RWPE1 (cell line): Measurements from ENCODE around the gene KDM3B.
"Not testable (repeated sequence)": the region's sequence is repeated elsewhere in the genome, so short reads cannot be mapped to it uniquely, and the experiment has no call there.

Source experiments
- CTCF ChIA-PET: fragments of 350-600 bp; sonication (Branson Sonifier 250); formaldehyde crosslinking; extraction: SDS; loops from one replicate; lab custom pipeline; 2021; lab: Yijun Ruan, JAX
- POLR2A ChIA-PET: fragments of 400-600 bp; formaldehyde crosslinking; extraction: SDS; loops from one replicate; lab custom pipeline; 2020; ENCODE audit warnings: antibody characterized with exemption; ENCODE audit not compliant: low non-redundant PET; lab: Yijun Ruan, JAX
- DNase-seq: peaks from one replicate; pipeline ENCODE4 v3.0.0; 2012; ENCODE audit warnings: low spot score
- H3K27ac ChIP-seq: fragments of 450-650 bp; 2 replicates; pipeline ENCODE4 v1.5.1; 2017
- TF ChIP-seq, protein P1 (sequence below): fragments of 450-650 bp; conservative IDR thresholded peaks from 2 replicates; pipeline ENCODE4 v1.5.1; 2017; ENCODE audit warnings: low read depth, mild to moderate bottlenecking

Gene KDM3B

GRCh38 chr5:138469540-138470321, 117.2 kb downstream of the KDM3B start:
- ChIA-PET POLR2A (interaction anchor here (0.6 to 2.5 kb wide), 4 partner anchors 23 to 35 kb away, joined by 3 to 8 read pairs (median 4); no protein-coding TSS in a partner anchor), CTCF (no interaction called here)
- H3K27ac ChIP-seq = peak overlapping the region; percentile 64
- peak; percentile 46 for DNase-seq
- TF ChIP-seq, protein P1, sequence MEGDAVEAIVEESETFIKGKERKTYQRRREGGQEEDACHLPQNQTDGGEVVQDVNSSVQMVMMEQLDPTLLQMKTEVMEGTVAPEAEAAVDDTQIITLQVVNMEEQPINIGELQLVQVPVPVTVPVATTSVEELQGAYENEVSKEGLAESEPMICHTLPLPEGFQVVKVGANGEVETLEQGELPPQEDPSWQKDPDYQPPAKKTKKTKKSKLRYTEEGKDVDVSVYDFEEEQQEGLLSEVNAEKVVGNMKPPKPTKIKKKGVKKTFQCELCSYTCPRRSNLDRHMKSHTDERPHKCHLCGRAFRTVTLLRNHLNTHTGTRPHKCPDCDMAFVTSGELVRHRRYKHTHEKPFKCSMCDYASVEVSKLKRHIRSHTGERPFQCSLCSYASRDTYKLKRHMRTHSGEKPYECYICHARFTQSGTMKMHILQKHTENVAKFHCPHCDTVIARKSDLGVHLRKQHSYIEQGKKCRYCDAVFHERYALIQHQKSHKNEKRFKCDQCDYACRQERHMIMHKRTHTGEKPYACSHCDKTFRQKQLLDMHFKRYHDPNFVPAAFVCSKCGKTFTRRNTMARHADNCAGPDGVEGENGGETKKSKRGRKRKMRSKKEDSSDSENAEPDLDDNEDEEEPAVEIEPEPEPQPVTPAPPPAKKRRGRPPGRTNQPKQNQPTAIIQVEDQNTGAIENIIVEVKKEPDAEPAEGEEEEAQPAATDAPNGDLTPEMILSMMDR = no peak

GRCh38 chr5:138470322-138471051, 118.0 kb downstream of the KDM3B start:
- H3K27ac ChIP-seq = peak overlapping the region; percentile 64
- TF ChIP-seq, protein P1 = no peak
- DNase-seq = peak; percentile 69
- ChIA-PET POLR2A (interaction anchor here (0.9 to 2.5 kb wide), 3 partner anchors 23 to 34 kb away, joined by 3 to 8 read pairs (median 3); no protein-coding TSS in a partner anchor), CTCF (interaction anchor here (1.4 kb wide), 1 partner anchor 34 kb away, joined by 7 read pairs; no protein-coding TSS in a partner anchor)

DNA sequence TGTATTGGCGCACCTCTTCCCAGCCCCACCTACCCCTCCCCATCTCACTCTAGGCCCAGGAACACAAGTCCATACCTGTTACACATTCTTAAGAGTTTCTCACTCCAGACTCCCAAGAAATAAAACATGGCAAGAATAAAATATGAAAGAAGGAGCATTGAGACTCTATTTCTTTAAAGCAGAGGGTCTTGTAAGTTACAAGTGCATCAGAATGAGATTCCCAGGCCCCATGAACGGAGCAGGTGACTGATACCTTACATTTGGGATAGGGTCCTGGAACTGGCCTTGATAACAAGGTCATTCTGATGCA, 118.5 kb downstream of the KDM3B start:
- H3K27ac ChIP-seq = peak overlapping the region; percentile 64
- POLR2A ChIA-PET = interaction anchor here (2.5 kb wide), 1 partner anchor 22 kb away, joined by 8 read pairs; no protein-coding TSS in a partner anchor
- CTCF ChIA-PET = interaction anchor here (1.4 kb wide), 1 partner anchor 33 kb away, joined by 7 read pairs; no protein-coding TSS in a partner anchor
- DNase-seq = peak; percentile 79
- TF ChIP-seq, protein P1 = no peak

DNA sequence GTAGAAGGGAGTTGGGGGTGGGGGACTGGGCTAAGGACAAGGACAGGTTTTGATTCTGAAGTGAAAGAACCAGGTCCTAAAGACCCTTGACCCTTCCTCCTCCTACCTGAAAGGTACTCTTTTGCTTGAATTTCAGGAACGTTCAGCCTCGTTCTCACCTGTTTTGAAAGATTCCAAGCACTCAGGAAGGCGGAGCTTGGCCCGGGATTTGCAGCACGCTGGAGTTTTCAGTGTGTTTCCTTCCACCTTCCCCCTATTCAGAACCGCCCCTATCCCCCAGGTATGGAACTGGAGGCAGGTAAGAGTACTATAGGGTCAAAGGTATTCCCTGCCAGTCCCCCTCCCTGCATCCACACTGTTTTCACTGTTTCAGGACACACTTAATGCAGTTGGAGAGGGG, 119.9 kb downstream of the KDM3B start:
- TF ChIP-seq, protein P1 = no peak
- no peak for DNase-seq
- ChIA-PET CTCF (interaction anchor here (0.7 to 1.4 kb wide), 2 partner anchors 31 to 32 kb away, joined by 4 to 7 read pairs; no protein-coding TSS in a partner anchor), POLR2A (no interaction called here)
- H3K27ac ChIP-seq = no peak overlapping the region

DNA sequence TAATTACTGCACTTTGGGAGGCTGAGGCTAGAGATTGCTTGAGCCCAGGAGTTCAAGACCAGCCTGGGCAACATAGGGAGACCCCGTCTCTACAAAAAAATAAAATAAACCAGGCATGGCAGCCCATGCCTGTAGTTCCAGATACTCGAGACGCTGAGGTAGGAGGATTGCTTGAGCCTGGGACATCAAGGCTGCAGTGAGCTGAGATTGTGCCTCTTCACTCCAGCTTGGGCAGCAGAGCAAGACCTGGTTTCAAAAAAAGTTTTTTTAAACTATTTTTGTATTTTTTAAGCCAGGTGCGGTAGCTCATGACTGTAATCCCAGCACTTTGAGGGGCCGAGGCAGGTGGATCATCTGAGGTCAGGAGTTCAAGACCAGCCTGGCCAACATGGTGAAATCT, 120.7 kb downstream of the KDM3B start:
- H3K27ac ChIP-seq, DNase-seq, POLR2A ChIA-PET: not testable (repeated sequence)
- CTCF ChIA-PET = interaction anchor here (0.9 to 1.1 kb wide), 3 partner anchors 8 to 31 kb away, joined by 3 to 4 read pairs (median 3); no protein-coding TSS in a partner anchor

GRCh38 chr5:138476918-138477317, 124.4 kb downstream of the KDM3B start:
- CTCF ChIA-PET = no interaction called here
- POLR2A ChIA-PET = no interaction called here
- no peak for DNase-seq
- TF ChIP-seq, protein P1 = no peak
- H3K27ac ChIP-seq = peak overlapping the region; percentile 42
